Hindlimb muscle (tissue), 1 donor: ENCODE results near the gene YKT6. TPM values are rescaled to one million over a fixed set of nuclear protein-coding genes. Genes with fewer than 3 reads are reported as not detected.
"Not testable (repeated sequence)": the region's sequence is repeated elsewhere in the genome, so short reads cannot be mapped to it uniquely, and the experiment has no call there.

Experiments
- DNase-seq: peaks from one replicate; pipeline ENCODE4 v3.0.0-alpha.2; 2013
- polyA plus RNA-seq: library from polyadenylated mRNA; unstranded; fragments of 120-200 nt; gene quantifications from one replicate; pipeline ENCODE4 v1.2.1, GENCODE V29; 2013; ENCODE audit not compliant: insufficient read length

Gene YKT6
- polyA plus RNA-seq, 1 donor, result 72.1 TPM

DNA sequence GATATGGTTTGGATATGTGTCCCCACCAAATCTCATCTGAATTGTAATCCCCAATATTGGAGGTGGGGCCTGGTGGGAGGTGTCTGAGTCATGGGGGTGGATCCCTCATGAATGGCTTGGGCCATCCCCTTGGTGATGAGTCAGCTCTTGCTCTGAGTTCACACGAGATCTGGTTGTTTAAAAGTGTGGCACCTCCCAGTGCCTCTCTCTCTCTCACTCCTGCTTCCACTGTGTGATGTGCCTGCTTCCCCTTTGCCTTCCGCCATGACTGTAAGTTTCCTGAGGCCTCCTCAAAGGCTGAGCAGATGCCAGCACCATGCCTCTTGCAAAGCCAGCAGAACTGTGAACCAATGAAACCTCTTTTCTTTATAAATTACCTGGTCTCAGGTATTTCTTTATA lies 6.7 kb upstream of the YKT6 start:
- no peak for DNase-seq

- no peak for DNase-seq
These were observed 6.1 kb upstream of the YKT6 start for GRCh38 chr7:44194562-44195145.

- no peak for DNase-seq
These were observed 4.9 kb upstream of the YKT6 start for GRCh38 chr7:44195889-44196288.

- DNase-seq, result no peak
These were observed 4.3 kb upstream of the YKT6 start for GRCh38 chr7:44196450-44196872.

DNA sequence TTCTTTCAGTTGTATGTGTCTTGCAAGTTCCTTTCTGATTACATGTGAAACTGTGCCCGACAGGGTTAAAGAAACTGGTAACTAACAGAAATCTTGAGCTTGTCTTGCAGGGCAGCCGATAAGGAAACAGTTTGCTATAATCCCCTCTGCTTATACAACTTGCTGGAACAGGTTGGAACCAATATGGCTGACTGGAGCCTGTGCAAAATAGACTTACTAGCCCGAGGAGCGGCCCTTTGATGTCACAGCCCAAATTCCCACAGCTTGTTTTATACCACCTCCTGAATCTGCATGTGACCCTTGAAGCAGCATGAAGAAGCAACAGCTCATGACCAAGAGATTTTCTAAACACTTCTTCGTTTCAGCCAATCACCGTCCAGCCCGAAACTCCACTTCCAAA lies 3.3 kb upstream of the YKT6 start:
- no peak for DNase-seq

DNA sequence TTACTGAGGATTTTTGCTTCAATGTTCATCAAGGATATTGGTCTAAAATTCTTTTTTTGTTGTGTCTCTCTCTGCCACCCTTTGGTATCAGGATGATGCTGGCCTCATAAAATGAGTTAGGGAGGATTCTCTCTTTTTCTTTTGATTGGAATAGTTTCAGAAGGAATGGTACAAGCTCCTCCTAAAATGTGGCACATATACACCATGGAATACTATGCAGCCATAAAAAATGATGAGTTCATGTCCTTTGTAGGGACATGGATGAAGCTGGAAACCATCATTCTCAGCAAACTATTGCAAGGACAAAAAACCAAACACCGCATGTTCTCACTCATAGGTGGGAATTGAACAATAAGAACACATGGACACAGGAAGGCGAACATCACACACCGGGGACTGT lies 615 bp upstream of the YKT6 start:
- not testable (repeated sequence) for DNase-seq

DNA sequence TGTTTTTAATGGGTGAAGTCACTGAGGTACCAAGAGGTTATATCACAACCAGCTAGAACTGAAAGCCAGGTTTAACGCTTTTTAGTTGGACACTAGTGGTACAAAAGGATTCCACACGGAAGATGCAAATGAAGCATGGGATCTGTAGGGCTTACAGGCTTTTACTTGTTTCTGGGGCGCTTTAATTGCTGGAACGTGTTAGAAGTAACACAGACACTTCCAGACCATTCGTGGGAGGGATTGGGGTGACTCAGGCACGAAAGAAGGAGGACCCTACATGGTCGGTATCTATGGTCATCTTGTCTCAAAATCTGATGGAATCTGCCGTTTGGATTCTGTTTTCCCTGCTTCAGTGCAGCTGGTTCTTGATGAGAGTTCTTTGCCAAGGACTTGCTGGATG lies 1.0 kb downstream of the YKT6 start:
- DNase-seq, result no peak

DNA sequence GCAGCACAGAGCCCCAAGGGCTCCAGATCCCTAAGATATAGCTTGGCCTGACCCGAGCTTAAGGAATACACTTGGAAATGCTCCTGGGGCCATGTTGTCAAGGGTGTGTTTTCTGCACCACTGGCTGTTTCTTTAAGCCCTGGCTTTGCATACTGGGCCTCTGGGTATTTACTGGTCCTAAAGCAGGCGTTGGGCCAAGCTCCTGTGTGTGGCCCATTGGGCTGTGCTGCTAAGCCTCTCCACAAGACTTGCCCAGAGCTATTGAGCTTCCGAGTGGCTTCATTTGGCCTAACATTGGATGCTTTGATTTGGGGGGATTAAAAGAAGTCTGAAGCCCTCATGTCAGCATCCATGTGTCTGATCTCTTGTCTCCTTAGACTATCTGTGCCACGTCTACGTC lies 5.2 kb downstream of the YKT6 start:
- no peak for DNase-seq

GRCh38 chr7:44208085-44208484 lies 7.3 kb downstream of the YKT6 start:
- DNase-seq, result no peak

GRCh38 chr7:44210107-44210506 lies 9.3 kb downstream of the YKT6 start:
- DNase-seq, result no peak

GRCh38 chr7:44211126-44211675 lies 10.4 kb downstream of the YKT6 start:
- no peak for DNase-seq

DNA sequence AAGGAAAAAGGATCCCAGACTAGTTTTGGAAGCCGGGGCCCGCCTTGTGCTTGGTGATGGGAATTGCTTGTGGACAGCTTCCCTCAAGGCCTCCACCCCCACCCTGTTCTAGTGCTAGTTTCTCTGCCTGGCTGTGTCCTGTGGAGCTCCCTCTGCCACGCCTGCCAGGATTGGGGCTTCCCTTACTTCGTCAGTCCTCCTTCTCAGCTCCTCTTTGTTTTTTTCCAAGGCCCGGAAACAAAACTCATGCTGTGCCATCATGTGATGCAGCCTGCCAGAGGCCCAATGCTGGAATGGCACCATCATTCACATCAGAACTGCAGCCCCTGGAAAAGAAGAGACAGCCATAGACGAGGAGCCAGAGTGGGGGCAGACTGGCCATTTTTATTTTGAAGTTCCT lies 11.2 kb downstream of the YKT6 start:
- DNase-seq, result no peak

DNA sequence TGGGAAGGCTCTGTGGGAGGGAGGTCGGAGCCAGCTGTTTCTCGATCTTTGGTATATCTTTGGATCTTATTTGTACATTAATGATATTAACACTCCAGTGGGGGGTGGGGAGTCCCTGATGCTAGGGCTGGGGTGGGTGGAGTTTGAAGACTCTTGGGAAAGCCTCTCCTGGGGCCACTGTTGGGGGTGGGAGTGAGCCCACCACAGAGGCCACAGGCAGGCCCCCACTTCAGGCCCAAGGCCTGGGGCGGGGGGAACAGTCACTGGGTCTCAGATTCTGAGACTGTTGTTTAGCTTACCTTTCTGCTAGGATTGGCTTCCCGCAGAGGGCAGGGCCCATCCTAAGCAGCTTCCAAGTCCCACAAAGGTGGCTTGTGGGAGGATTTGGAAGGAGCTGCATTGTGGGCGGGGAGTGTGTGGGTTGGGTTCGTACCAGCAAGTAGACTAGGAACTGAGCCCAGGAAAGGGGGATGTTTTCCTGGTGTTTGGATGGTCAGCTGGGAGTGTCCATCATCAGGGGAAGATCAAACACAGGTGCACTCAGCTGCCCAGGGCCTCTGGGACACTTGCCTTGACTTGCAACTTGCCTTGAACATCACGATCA lies 11.9 kb downstream of the YKT6 start:
- no peak for DNase-seq

GRCh38 chr7:44213206-44213876 lies 12.6 kb downstream of the YKT6 start:
- no peak for DNase-seq

GRCh38 chr7:44213877-44214388 lies 13.2 kb downstream of the YKT6 start:
- no peak for DNase-seq

DNA sequence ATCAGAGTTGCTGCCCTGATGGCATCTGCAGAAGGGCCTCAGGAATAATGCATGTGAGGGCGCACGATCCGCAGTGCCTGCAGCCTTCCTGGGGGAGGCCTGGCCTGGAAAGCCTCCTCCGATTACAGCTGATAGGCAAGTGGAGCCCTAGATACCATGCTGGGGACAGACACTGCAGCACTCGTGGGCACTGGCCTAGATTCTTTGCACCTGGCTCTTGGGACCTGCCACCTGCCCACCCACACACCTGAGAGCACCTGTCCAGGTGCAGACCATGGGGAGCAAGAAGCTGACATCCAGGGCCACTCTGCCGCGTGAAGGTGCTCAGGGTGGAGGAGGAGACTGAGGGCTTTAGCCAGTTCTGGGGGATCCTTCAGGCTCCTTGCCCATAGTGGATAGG lies 14.8 kb downstream of the YKT6 start:
- DNase-seq, result no peak

DNA sequence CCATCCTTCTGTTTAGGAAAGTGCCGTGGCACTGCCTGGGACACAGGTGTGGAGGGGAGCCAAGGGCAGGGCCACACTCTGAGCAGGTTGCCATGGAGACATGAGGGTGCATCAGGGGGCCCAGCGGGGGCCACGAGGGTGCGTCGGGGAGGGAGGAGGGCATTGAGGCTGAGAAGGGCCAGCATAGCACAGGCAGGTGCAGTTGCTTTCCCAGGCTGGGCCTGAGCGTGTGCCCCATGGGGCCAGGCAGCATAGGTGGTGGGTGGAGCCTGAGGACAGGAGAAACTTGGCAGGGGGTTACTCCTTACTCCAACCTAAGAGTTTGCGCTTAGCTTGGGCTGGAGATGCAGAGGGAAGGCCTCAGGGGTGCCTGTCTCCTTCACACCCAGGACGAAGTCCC lies 15.2 kb downstream of the YKT6 start:
- DNase-seq, result no peak

GRCh38 chr7:44216521-44217222 lies 15.9 kb downstream of the YKT6 start:
- no peak for DNase-seq

GRCh38 chr7:44217223-44217714 lies 16.5 kb downstream of the YKT6 start:
- DNase-seq, result no peak

GRCh38 chr7:44217852-44218402 lies 17.1 kb downstream of the YKT6 start:
- no peak for DNase-seq

- no peak for DNase-seq
These were observed 17.8 kb downstream of the YKT6 start for GRCh38 chr7:44218418-44219201.
